GM12874 (cell line): ENCODE results near the gene ZNF346.

Source experiments
- CTCF ChIP-seq: IDR thresholded peaks from 2 replicates; pipeline ENCODE4 v1.5.1; 2011; ENCODE audit warnings: low read depth, mild to moderate bottlenecking, control low read depth, low read length, moderate library complexity; ENCODE audit not compliant: insufficient read depth

The ZNF346 gene

GRCh38 chr5:176995122-176995490, 27.4 kb upstream of the ZNF346 start:
- no peak for TF ChIP-seq CTCF

- no peak for TF ChIP-seq CTCF
Measured at GRCh38 chr5:176995896-176996767, 26.4 kb upstream of the ZNF346 start.

GRCh38 chr5:176996780-176997179, 25.7 kb upstream of the ZNF346 start:
- TF ChIP-seq CTCF, result no peak

GRCh38 chr5:176998828-176999227, 23.7 kb upstream of the ZNF346 start:
- TF ChIP-seq CTCF, result no peak

GRCh38 chr5:177003649-177004048, 18.8 kb upstream of the ZNF346 start:
- no peak for TF ChIP-seq CTCF

- TF ChIP-seq CTCF, result no peak
Measured at GRCh38 chr5:177004961-177005360, 17.5 kb upstream of the ZNF346 start.

- TF ChIP-seq CTCF, result peak; percentile 61
Measured at GRCh38 chr5:177005619-177006264, 16.8 kb upstream of the ZNF346 start.
